WTC11 (cell line): Measurements from ENCODE around the gene MRNIP. TPM values are rescaled to one million over a fixed set of nuclear protein-coding genes. Genes with fewer than 3 reads are reported as not detected.

Source experiments
- AR ChIP-seq: fragments of 250-450 bp; sonication (Bioruptor Pico); IDR thresholded peaks from 2 replicates; pipeline ENCODE4 v1.9.0; 2021; ENCODE audit warnings: mild to moderate bottlenecking
- ARID4B ChIP-seq: sonication (generic); formaldehyde crosslinking; IDR thresholded peaks from 2 replicates; pipeline ENCODE4 v1.8.0; 2023; ENCODE audit warnings: missing genetic modification reagents, mild to moderate bottlenecking, borderline replicate concordance
- ESRRA ChIP-seq: sonication (generic); formaldehyde crosslinking; IDR thresholded peaks from 2 replicates; pipeline ENCODE4 v1.8.1; 2022; ENCODE audit warnings: mild to moderate bottlenecking, missing genetic modification reagents, borderline replicate concordance
- FOXJ3 ChIP-seq: sonication (generic); formaldehyde crosslinking; IDR thresholded peaks from 2 replicates; pipeline ENCODE4 v1.9.0; 2021; ENCODE audit warnings: missing genetic modification reagents, mild to moderate bottlenecking, borderline replicate concordance
- FOXK1 ChIP-seq: sonication (generic); formaldehyde crosslinking; IDR thresholded peaks from 2 replicates; pipeline ENCODE4 v1.8.0; 2022; ENCODE audit warnings: mild to moderate bottlenecking, moderate library complexity, missing genetic modification reagents
- JUN ChIP-seq: sonication (generic); formaldehyde crosslinking; IDR thresholded peaks from 2 replicates; pipeline ENCODE4 v1.8.0; 2023; ENCODE audit warnings: mild to moderate bottlenecking, missing genetic modification reagents
- NFE2L1 ChIP-seq: sonication (generic); formaldehyde crosslinking; IDR thresholded peaks from 2 replicates; pipeline ENCODE4 v1.8.1; 2023; ENCODE audit warnings: missing genetic modification reagents
- NR1H2 ChIP-seq: sonication (generic); formaldehyde crosslinking; IDR thresholded peaks from 2 replicates; pipeline ENCODE4 v1.9.0; 2021; ENCODE audit warnings: mild to moderate bottlenecking, moderate library complexity, missing genetic modification reagents
- NR2C2 ChIP-seq: sonication (generic); formaldehyde crosslinking; IDR thresholded peaks from 2 replicates; pipeline ENCODE4 v1.8.0; 2022; ENCODE audit warnings: mild to moderate bottlenecking, missing genetic modification reagents
- OVOL2 ChIP-seq: fragments of 250-450 bp; sonication (Bioruptor Pico); IDR thresholded peaks from 2 replicates; pipeline ENCODE4 v1.9.0; 2021; ENCODE audit warnings: mild to moderate bottlenecking, borderline replicate concordance
- RORB ChIP-seq: fragments of 250-450 bp; sonication (Bioruptor Pico); IDR thresholded peaks from 2 replicates; pipeline ENCODE4 v1.9.0; 2021; ENCODE audit warnings: mild to moderate bottlenecking
- SMAD3 ChIP-seq: sonication (generic); formaldehyde crosslinking; IDR thresholded peaks from 2 replicates; pipeline ENCODE4 v1.8.0; 2022; ENCODE audit warnings: missing genetic modification reagents, mild to moderate bottlenecking, borderline replicate concordance
- SMAD4 ChIP-seq: sonication (generic); formaldehyde crosslinking; IDR thresholded peaks from 2 replicates; pipeline ENCODE4 v1.8.0; 2022; ENCODE audit warnings: mild to moderate bottlenecking, missing genetic modification reagents
- ZNF232 ChIP-seq: sonication (generic); formaldehyde crosslinking; IDR thresholded peaks from 2 replicates; pipeline ENCODE4 v1.8.0; 2022; ENCODE audit warnings: mild to moderate bottlenecking, missing genetic modification reagents
- ZNF396 ChIP-seq: fragments of 250-450 bp; sonication (Bioruptor Pico); IDR thresholded peaks from 2 replicates; pipeline ENCODE4 v1.8.0; 2021; ENCODE audit warnings: mild to moderate bottlenecking, moderate library complexity, borderline replicate concordance
- ZSCAN18 ChIP-seq: fragments of 250-450 bp; sonication (Bioruptor Pico); IDR thresholded peaks from 2 replicates; pipeline ENCODE4 v2.1.2; 2022; ENCODE audit warnings: mild to moderate bottlenecking, moderate library complexity
- total RNA-seq: library from RNA; stranded (reverse); gene quantifications from 3 replicates; pipeline ENCODE4 v1.2.3, GENCODE V29; 2021
- TF ChIP-seq, protein P1 (sequence below): sonication (generic); formaldehyde crosslinking; IDR thresholded peaks from 2 replicates; pipeline ENCODE4 v1.8.0; 2022; ENCODE audit warnings: mild to moderate bottlenecking, missing genetic modification reagents
- TF ChIP-seq, protein P2 (sequence below): sonication (generic); formaldehyde crosslinking; IDR thresholded peaks from 2 replicates; pipeline ENCODE4 v1.8.0; 2022; ENCODE audit warnings: mild to moderate bottlenecking, missing genetic modification reagents
- TF ChIP-seq, protein P3 (sequence below): fragments of 250-450 bp; sonication (Bioruptor Pico); IDR thresholded peaks from 2 replicates; pipeline ENCODE4 v1.9.0; 2021; ENCODE audit warnings: moderate library complexity, mild to moderate bottlenecking, inconsistent platforms, borderline replicate concordance
- TF ChIP-seq, protein P4 (sequence below): sonication (generic); formaldehyde crosslinking; IDR thresholded peaks from 2 replicates; pipeline ENCODE4 v1.8.0; 2022; ENCODE audit warnings: mild to moderate bottlenecking, missing genetic modification reagents
- TF ChIP-seq, protein P5 (sequence below): sonication (generic); formaldehyde crosslinking; IDR thresholded peaks from 2 replicates; pipeline ENCODE4 v1.8.1; 2022; ENCODE audit warnings: mild to moderate bottlenecking, missing genetic modification reagents, moderate library complexity, borderline replicate concordance
- TF ChIP-seq, protein P6 (sequence below): sonication (generic); formaldehyde crosslinking; IDR thresholded peaks from 2 replicates; pipeline ENCODE4 v1.8.1; 2022; ENCODE audit warnings: missing genetic modification reagents, borderline replicate concordance

The MRNIP gene
- total RNA-seq, 1 experiment from 2014 or later, result 42.0 TPM

GRCh38 chr5:179818746-179819295 lies 39.8 kb downstream of the MRNIP start (continued):
- TF ChIP-seq ZNF396 (CRISPR knock-in tag) (no peak), ESRRA (CRISPR knock-in tag) (no peak), JUN (CRISPR knock-in tag) (no peak), FOXK1 (CRISPR knock-in tag) (peak; percentile 73), RORB (no peak), SMAD4 (CRISPR knock-in tag) (no peak), NR2C2 (CRISPR knock-in tag) (0 out of 2 replicates have a peak, but pooled peaks have one; percentile 31), NFE2L1 (peak; percentile 85), AR (no peak), NR1H2 (no peak), ARID4B (CRISPR knock-in tag) (no peak), OVOL2 (CRISPR knock-in tag) (no peak), ZSCAN18 (CRISPR knock-in tag) (no peak), SMAD3 (peak; percentile 83), ZNF232 (CRISPR knock-in tag) (0 out of 2 replicates have a peak, but pooled peaks have one; percentile 20), FOXJ3 (CRISPR knock-in tag) (no peak)
- TF ChIP-seq, protein P1, sequence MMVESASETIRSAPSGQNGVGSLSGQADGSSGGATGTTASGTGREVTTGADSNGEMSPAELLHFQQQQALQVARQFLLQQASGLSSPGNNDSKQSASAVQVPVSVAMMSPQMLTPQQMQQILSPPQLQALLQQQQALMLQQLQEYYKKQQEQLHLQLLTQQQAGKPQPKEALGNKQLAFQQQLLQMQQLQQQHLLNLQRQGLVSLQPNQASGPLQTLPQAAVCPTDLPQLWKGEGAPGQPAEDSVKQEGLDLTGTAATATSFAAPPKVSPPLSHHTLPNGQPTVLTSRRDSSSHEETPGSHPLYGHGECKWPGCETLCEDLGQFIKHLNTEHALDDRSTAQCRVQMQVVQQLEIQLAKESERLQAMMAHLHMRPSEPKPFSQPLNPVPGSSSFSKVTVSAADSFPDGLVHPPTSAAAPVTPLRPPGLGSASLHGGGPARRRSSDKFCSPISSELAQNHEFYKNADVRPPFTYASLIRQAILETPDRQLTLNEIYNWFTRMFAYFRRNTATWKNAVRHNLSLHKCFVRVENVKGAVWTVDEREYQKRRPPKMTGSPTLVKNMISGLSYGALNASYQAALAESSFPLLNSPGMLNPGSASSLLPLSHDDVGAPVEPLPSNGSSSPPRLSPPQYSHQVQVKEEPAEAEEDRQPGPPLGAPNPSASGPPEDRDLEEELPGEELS (CRISPR knock-in tag), result no peak
- TF ChIP-seq, protein P2, sequence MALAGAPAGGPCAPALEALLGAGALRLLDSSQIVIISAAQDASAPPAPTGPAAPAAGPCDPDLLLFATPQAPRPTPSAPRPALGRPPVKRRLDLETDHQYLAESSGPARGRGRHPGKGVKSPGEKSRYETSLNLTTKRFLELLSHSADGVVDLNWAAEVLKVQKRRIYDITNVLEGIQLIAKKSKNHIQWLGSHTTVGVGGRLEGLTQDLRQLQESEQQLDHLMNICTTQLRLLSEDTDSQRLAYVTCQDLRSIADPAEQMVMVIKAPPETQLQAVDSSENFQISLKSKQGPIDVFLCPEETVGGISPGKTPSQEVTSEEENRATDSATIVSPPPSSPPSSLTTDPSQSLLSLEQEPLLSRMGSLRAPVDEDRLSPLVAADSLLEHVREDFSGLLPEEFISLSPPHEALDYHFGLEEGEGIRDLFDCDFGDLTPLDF (CRISPR knock-in tag), result no peak
- TF ChIP-seq, protein P3, sequence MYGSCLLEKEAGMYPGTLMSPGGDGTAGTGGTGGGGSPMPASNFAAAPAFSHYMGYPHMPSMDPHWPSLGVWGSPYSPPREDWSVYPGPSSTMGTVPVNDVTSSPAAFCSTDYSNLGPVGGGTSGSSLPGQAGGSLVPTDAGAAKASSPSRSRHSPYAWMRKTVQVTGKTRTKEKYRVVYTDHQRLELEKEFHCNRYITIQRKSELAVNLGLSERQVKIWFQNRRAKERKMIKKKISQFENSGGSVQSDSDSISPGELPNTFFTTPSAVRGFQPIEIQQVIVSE, result no peak
- TF ChIP-seq, protein P4, sequence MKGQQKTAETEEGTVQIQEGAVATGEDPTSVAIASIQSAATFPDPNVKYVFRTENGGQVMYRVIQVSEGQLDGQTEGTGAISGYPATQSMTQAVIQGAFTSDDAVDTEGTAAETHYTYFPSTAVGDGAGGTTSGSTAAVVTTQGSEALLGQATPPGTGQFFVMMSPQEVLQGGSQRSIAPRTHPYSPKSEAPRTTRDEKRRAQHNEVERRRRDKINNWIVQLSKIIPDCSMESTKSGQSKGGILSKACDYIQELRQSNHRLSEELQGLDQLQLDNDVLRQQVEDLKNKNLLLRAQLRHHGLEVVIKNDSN (CRISPR knock-in tag), result peak; percentile 85
- TF ChIP-seq, protein P5, sequence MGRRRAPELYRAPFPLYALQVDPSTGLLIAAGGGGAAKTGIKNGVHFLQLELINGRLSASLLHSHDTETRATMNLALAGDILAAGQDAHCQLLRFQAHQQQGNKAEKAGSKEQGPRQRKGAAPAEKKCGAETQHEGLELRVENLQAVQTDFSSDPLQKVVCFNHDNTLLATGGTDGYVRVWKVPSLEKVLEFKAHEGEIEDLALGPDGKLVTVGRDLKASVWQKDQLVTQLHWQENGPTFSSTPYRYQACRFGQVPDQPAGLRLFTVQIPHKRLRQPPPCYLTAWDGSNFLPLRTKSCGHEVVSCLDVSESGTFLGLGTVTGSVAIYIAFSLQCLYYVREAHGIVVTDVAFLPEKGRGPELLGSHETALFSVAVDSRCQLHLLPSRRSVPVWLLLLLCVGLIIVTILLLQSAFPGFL (CRISPR knock-in tag), result no peak
- TF ChIP-seq, protein P6, sequence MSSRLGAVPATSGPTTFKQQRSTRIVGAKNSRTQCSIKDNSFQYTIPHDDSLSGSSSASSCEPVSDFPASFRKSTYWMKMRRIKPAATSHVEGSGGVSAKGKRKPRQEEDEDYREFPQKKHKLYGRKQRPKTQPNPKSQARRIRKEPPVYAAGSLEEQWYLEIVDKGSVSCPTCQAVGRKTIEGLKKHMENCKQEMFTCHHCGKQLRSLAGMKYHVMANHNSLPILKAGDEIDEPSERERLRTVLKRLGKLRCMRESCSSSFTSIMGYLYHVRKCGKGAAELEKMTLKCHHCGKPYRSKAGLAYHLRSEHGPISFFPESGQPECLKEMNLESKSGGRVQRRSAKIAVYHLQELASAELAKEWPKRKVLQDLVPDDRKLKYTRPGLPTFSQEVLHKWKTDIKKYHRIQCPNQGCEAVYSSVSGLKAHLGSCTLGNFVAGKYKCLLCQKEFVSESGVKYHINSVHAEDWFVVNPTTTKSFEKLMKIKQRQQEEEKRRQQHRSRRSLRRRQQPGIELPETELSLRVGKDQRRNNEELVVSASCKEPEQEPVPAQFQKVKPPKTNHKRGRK (CRISPR knock-in tag), result no peak
